Measurements from ENCODE around the gene NGEF. TPM values are rescaled to one million over a fixed set of nuclear protein-coding genes. Genes with fewer than 3 reads are reported as not detected.

NGEF gene
- total RNA-seq, 3 donors from 2014 or later: 1.6 to 6.3 TPM; not detected in 1

DNA sequence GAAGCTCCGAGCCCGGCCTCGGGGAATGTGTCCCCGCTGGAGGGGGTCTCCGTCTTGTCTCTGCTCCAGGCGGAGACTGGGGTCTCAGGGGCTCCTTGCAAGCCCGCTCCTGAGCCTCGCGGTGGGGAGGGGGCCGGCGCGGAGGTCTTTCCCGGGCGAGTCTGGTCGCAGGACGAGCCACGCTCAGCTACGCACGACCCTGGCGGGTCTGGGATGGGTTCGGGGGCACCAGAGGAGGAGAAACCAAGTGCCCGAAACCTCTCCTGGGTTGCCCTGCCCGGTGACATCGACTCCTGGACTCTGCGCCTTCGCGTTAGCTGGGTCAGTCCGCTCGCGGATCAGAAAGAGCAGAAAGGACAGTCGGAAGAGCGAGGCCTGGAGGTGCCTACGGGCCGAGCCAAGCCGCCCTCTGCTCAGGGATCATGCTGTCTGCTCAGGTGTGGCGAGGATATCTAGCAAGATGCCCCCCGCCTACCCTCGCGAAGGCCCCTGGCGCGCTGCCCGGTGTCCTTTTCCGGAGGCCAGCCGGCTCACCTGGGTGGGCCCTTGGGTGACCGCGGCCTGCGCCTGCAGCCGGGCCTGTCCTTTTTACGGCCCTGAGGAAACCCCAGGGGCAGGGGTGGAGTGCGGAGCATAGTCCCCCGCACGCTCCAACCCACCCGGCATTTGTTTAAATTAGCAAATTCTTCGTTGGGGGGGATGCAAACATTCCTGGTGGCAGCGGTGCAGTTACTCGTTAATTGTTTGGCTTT, 84.3 kb downstream of the NGEF start:
- no peaks in the 10 kb centered on the region for H3K36me3 ChIP-seq
- intact Hi-C loops (cut with DNase I; ENCODE audit: low total_unique reads): no loop called here
- no peak overlapping the region for H3K27ac ChIP-seq
- peaks cover 0 to 35% of the 10 kb centered on the region in 2 donors for H3K27me3 ChIP-seq
- TF ChIP-seq, protein P1, sequence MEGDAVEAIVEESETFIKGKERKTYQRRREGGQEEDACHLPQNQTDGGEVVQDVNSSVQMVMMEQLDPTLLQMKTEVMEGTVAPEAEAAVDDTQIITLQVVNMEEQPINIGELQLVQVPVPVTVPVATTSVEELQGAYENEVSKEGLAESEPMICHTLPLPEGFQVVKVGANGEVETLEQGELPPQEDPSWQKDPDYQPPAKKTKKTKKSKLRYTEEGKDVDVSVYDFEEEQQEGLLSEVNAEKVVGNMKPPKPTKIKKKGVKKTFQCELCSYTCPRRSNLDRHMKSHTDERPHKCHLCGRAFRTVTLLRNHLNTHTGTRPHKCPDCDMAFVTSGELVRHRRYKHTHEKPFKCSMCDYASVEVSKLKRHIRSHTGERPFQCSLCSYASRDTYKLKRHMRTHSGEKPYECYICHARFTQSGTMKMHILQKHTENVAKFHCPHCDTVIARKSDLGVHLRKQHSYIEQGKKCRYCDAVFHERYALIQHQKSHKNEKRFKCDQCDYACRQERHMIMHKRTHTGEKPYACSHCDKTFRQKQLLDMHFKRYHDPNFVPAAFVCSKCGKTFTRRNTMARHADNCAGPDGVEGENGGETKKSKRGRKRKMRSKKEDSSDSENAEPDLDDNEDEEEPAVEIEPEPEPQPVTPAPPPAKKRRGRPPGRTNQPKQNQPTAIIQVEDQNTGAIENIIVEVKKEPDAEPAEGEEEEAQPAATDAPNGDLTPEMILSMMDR (IDR thresholded peaks at IDR 0.05): no peak
- TF ChIP-seq POLR2AphosphoS5 (IDR thresholded peaks at IDR 0.05): no peak
- no peak for TF ChIP-seq POLR2A (IDR thresholded peaks at IDR 0.05)
- no peaks in the 10 kb centered on the region for H3K9me3 ChIP-seq
- H3K4me3 ChIP-seq: peak overlapping the region; percentile 20 to 71 (median 53)
- peaks cover 0 to 5% of the 10 kb centered on the region in 2 donors for H3K4me1 ChIP-seq
- no peak for DNase-seq (ENCODE audit: low spot score in 2 of 2)

- intact Hi-C loops (cut with DNase I; ENCODE audit: low total_unique reads): no loop called here
- no peak for DNase-seq (ENCODE audit: low spot score in 2 of 2)
- H3K36me3 ChIP-seq: no peaks in the 10 kb centered on the region
- TF ChIP-seq, protein P1 (IDR thresholded peaks at IDR 0.05): no peak
- H3K27ac ChIP-seq: no peak overlapping the region
- H3K9me3 ChIP-seq: no peaks in the 10 kb centered on the region
- peaks cover 0 to 5% of the 10 kb centered on the region in 2 donors for H3K4me1 ChIP-seq
- H3K4me3 ChIP-seq: peak overlapping the region; percentile 42 to 71 (median 53)
- peaks cover 0 to 35% of the 10 kb centered on the region in 2 donors for H3K27me3 ChIP-seq
Measured at GRCh38 chr2:232927793-232928550, 85.1 kb downstream of the NGEF start.

- Histone ChIP-seq H3K4me1 (peaks cover 0 to 5% of the 10 kb centered on the region in 2 donors), H3K4me3 (peak overlapping the region; percentile 42 to 71 (median 53)), H3K27ac (no peak overlapping the region), H3K36me3 (no peaks in the 10 kb centered on the region), H3K27me3 (peaks cover 0 to 35% of the 10 kb centered on the region in 2 donors), H3K9me3 (no peaks in the 10 kb centered on the region)
- DNase-seq (ENCODE audit: low spot score in 2 of 2): no peak
- intact Hi-C loops (cut with DNase I; ENCODE audit: low total_unique reads): no loop called here
- TF ChIP-seq, protein P1 (IDR thresholded peaks at IDR 0.05): no peak
- TF ChIP-seq POLR2A (IDR thresholded peaks at IDR 0.05) (no peak), POLR2AphosphoS5 (IDR thresholded peaks at IDR 0.05) (no peak)
Measured at GRCh38 chr2:232927032-232927792, 85.8 kb downstream of the NGEF start.

GRCh38 chr2:232926431-232926939, 86.6 kb downstream of the NGEF start:
- H3K27me3 ChIP-seq: peaks cover 0 to 35% of the 10 kb centered on the region in 2 donors
- intact Hi-C loops (cut with DNase I; ENCODE audit: low total_unique reads): no loop called here
- H3K4me3 ChIP-seq: peak overlapping the region in 2 of 3 donors; percentile 53 to 71
- no peak overlapping the region for H3K27ac ChIP-seq
- TF ChIP-seq, protein P1 (IDR thresholded peaks at IDR 0.05): no peak
- TF ChIP-seq POLR2AphosphoS5 (IDR thresholded peaks at IDR 0.05): no peak
- TF ChIP-seq POLR2A (IDR thresholded peaks at IDR 0.05): no peak
- H3K4me1 ChIP-seq: peaks cover 0 to 5% of the 10 kb centered on the region in 2 donors
- no peaks in the 10 kb centered on the region for H3K36me3 ChIP-seq
- H3K9me3 ChIP-seq: no peaks in the 10 kb centered on the region
- DNase-seq (ENCODE audit: low spot score in 2 of 2): no peak
